ENCODE data around the gene ARRDC5.

Gene ARRDC5

DNA sequence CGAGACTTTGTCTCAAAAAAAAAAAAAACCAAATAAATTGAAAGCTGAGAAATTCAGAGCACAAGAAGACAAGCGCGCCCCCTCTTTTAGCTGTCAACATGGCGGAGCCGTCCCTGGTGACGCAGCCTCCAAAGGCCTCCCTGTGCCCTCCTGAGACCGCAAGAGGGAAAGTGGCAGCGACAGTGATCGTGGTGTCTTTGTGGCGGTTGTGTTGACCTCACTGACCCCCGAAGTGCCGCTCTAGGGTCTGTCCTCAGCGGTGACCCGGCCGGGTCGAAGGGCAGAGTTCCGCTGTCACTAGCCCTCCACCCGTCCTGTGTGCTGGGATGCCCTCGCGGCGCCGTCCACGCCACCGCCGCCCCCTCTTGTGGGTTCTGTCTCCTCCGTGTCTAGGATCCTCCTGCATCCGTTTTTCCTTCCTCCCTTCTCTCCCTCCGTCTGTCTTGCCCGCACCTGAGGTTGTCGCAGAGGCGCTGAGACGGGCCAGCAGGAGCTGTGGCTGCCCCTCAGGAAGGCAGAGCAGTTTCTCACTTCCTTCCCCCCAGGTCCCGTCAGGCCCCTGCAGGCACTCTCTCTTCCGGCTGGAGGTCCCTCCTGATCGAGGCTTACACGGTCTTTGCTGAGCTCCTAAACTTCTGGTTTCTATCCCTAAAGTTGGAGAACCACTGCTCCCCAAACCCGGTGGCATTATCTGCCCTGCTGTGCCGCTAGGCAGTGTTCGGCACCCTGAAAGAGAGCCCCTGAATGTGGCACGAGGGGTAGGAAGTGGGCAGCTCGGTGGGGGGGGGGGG lies 13.8 kb upstream of the ARRDC5 start:
- peak; percentile 71 for DNase-seq (ENCODE audit: extremely low spot score)
- CTCF ChIA-PET: interaction anchor here (0.6 to 9.6 kb wide), 5 partner anchors 11 to 476 kb away, joined by 3 to 172 read pairs (median 3); partner anchors contain the start of gene FEM1A
- TF ChIP-seq, protein P1, sequence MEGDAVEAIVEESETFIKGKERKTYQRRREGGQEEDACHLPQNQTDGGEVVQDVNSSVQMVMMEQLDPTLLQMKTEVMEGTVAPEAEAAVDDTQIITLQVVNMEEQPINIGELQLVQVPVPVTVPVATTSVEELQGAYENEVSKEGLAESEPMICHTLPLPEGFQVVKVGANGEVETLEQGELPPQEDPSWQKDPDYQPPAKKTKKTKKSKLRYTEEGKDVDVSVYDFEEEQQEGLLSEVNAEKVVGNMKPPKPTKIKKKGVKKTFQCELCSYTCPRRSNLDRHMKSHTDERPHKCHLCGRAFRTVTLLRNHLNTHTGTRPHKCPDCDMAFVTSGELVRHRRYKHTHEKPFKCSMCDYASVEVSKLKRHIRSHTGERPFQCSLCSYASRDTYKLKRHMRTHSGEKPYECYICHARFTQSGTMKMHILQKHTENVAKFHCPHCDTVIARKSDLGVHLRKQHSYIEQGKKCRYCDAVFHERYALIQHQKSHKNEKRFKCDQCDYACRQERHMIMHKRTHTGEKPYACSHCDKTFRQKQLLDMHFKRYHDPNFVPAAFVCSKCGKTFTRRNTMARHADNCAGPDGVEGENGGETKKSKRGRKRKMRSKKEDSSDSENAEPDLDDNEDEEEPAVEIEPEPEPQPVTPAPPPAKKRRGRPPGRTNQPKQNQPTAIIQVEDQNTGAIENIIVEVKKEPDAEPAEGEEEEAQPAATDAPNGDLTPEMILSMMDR (IDR thresholded peaks at IDR 0.05; ENCODE audit: control extremely low read depth, extremely low read depth, low read depth, missing control alignments): no peak
- POLR2A ChIA-PET: interaction anchor here (0.6 to 1.1 kb wide), 4 partner anchors 16 to 155 kb away, joined by 3 to 7 read pairs (median 4); no protein-coding TSS in a partner anchor

DNA sequence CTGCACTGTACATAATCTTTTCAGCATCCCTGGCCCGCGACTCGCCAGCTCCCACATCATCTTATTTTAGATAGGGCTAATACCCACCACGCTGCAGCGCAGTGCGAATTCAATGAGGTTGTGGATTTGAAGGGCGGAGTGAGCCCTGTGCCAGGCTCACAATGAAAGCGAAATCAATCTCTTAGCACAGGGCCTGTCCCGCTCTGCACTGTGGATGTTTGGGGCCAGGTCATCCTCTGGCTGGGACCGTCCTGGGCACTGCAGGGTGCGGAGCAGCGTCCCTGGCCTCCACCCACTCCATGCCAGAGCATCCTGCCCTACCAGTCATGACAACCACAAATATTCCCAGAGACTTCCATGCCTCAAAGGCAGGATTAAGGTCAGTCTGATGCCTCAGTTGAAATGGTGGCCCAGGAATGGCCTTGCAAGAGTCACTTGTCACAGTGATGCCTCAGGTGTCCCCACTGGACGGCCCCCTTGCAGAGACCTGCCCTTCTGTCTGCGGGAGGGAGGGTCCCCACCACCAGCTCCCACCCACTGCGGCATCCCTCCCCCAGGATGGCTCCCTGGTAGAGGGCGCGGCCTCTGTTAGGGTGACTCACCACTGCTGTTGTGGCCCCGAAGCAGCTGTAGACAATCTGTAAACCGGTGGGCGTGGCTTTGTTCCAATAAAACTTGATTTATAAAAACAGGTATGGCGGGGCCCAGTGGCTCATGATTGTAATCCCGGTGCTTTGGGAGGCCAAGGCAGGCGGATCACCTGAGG lies 12.2 kb upstream of the ARRDC5 start:
- ChIA-PET CTCF (interaction anchor here (0.8 to 9.6 kb wide), 6 partner anchors 9 to 105 kb away, joined by 3 to 172 read pairs (median 4); partner anchors contain the start of gene PLIN3), POLR2A (interaction anchor here (0.8 kb wide), 1 partner anchor 54 kb away, joined by 3 read pairs; the partner anchor contains the start of gene KDM4B)
- TF ChIP-seq, protein P1 (IDR thresholded peaks at IDR 0.05; ENCODE audit: control extremely low read depth, extremely low read depth, low read depth, missing control alignments): no peak
- DNase-seq (ENCODE audit: extremely low spot score): peak; percentile 68

DNA sequence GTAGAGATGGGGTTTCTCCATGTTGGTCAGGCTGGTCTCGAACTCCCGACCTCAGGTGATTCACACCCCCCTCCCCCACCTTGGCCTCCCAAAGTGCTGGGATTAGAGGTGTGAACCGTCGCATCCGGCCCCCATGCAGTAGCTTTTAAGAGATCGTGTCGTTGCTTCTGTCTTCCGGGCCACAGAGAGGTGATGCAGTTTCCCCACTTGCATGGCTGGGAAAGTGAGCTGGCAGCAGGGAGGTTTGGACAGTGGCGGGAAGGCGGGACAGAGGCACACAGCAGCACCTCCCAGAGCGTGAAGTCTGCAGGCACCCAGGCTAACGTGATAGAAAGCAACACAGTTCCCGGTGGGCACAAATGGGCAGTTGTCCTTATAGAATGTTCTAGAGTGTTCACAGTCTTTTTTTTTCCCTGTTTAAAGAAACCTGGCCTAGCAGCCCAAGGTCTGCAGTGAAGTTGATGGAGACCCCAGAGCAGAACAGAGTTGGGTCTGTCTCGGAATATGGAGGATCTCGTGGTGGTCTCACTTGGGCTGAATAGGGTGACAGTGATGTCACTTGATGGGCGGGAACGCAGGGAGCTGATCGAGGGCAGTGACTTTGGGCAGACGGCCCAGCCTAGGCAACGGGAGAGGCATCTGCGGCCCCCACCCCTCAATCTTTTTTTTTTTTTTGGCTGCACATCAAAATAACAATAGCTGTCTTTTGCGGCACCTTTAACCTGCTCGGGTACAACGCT lies 11.5 kb upstream of the ARRDC5 start:
- POLR2A ChIA-PET: interaction anchor here (0.5 to 0.8 kb wide), 3 partner anchors 44 to 824 kb away, joined by 3 to 6 read pairs (median 3); partner anchors contain the start of gene KDM4B
- CTCF ChIA-PET: interaction anchor here (0.8 to 9.6 kb wide), 9 partner anchors 9 to 105 kb away, joined by 3 to 172 read pairs (median 3); partner anchors contain the start of gene PLIN3
- no peak for DNase-seq (ENCODE audit: extremely low spot score)
- TF ChIP-seq, protein P1 (IDR thresholded peaks at IDR 0.05; ENCODE audit: control extremely low read depth, extremely low read depth, low read depth, missing control alignments): no peak

DNA sequence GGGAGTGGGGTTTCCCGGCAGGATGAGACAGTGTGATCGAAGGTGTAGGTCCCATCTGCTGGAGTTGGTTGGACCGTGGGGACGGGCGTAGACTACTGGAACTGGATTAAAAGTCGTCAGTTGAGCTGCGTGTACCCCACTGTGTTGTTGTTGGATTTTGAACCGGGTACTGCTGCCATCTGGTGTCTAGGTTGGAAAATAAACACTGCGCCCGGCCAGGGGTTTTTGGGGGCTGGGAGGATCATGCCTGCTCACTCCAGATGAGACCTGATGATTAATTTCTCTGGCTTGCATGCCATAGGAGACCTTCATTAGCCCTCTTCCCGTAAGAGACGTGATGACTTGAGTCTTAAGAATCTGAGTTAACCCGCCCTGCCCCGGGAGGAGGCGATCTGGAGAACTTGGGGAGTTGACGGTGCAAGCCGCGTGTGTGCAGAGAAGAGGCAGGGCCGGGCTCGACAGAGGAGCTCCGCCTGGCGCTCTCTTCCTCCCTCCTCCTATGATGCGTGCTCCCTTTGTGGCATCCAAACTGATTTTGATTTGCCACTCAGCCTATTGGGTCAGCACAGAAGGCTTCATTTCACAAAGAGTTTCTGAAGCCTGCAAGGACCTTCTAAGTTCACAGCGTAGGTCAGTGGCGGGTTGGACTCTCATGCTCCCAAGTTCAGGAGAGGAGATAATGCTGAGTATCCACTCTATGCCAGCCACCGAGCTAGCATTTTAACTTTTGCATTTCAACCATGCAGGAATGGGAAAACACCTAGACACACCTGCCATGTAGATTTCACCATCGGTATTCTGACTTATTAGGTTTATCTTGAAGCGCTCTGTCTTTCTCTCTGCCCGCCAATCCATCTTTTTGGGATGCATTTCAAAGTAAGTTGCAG lies 9.3 kb upstream of the ARRDC5 start:
- DNase-seq (ENCODE audit: extremely low spot score): peak; percentile 65
- ChIA-PET POLR2A (interaction anchor here (0.6 to 1.0 kb wide), 3 partner anchors 44 to 57 kb away, joined by 3 to 4 read pairs (median 3); partner anchors contain the start of genes KDM4B and PLIN3), CTCF (interaction anchor here (0.7 to 9.6 kb wide), 41 partner anchors 9 to 441 kb away, joined by 3 to 172 read pairs (median 4); partner anchors contain the start of genes ARRDC5, PLIN3 and TICAM1)
- TF ChIP-seq, protein P1 (IDR thresholded peaks at IDR 0.05; ENCODE audit: control extremely low read depth, extremely low read depth, low read depth, missing control alignments): peak; percentile 64

DNA sequence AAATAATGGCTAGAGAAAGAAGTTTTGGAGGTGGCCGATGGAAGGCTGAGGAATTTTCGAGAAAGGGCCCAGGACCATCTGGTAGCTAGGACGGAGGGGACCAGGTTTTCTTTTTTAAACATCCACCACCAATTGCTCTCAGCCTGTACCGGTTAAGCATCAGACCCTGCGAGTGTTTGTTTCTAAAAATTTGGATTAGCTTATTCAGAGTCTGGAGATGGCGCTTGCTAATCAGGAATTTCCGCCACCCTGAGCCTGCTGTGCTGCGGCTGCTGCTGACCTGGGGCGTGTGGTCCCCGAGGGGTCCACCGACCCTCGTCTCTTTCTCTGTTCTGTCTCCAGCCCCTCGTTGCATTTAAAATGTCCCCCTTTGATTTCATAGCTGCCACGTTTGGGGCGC lies 8.6 kb upstream of the ARRDC5 start:
- ChIA-PET CTCF (interaction anchor here (0.7 to 9.6 kb wide), 30 partner anchors 8 to 440 kb away, joined by 3 to 172 read pairs (median 4); partner anchors contain the start of genes ARRDC5, PLIN3 and TICAM1), POLR2A (interaction anchor here (0.7 to 1.0 kb wide), 3 partner anchors 31 to 171 kb away, joined by 3 to 6 read pairs (median 3); partner anchors contain the start of gene KDM4B)
- no peak for DNase-seq (ENCODE audit: extremely low spot score)
- TF ChIP-seq, protein P1 (IDR thresholded peaks at IDR 0.05; ENCODE audit: control extremely low read depth, extremely low read depth, low read depth, missing control alignments): no peak
